Measurements from ENCODE around the gene TAP1. TPM values are rescaled to one million over a fixed set of nuclear protein-coding genes. Genes with fewer than 3 reads are reported as not detected.

The TAP1 gene
- total and polyA plus RNA-seq, 2 of the 8 experiments (the other 6 are each of a cell fraction or from before 2014, with no cell fraction given) = 16.8 to 22.0 TPM

DNA sequence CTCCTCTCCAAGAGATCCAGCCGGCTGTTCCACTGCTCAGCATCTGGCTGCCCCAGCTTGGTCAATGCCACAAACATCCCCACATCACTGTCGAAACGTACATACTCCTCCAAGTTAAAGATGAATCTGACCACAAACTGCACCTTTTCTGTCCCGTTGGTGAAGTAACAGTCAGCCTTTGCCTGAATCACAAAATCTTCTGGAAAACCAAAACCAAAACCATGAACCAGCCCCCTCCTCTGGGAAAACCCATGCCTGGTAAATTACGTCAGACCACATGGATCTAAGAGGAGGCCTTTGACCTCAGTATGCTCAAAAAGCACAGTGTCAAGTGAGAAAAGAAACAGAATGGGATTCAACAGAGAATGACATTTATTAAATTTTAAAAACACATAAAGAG is 38.4 kb downstream of the TAP1 start:
- no peak overlapping the region for H3K14ac ChIP-seq (ENCODE audit: insufficient read length)
- H3K4ac ChIP-seq (replicated peaks; ENCODE audit: insufficient read length, low read depth, low read length) = no peak overlapping the region
- WGBS, 2 experiments (ENCODE audit: extremely low coverage in 1 of 2, insufficient coverage in 1 of 2, insufficient read length in 1 of 2, insufficient replicate concordance in 2 of 2, low coverage in 1 of 2, low lambda C conversion rate in 2 of 2, missing lambda C conversion rate in 1 of 2) = 87% methylated on average over 5 of the region's 5 CpGs; no CpG with 5 or more reads in 1 of the 2 experiments
- FAIRE-seq = no peak
- no peak overlapping the region for H2BK5ac ChIP-seq (ENCODE audit: low read depth, low read length)
- no peaks in the 10 kb centered on the region for H3K23me2 ChIP-seq (ENCODE audit: low read depth, low read length)
- H3K9me3 ChIP-seq (ENCODE audit: insufficient read depth in 2 of 2, low read depth in 1 of 2, low read length in 1 of 2) = no peaks in the 10 kb centered on the region
- H2BK15ac ChIP-seq (ENCODE audit: low read length) = no peak overlapping the region
- H3K4me2 ChIP-seq (ENCODE audit: insufficient read depth in 1 of 2, low read depth in 2 of 2, low read length in 2 of 2) = no peak overlapping the region
- no peak overlapping the region for H4K91ac ChIP-seq (replicated peaks; ENCODE audit: insufficient read length, low read length)
- H2BK20ac ChIP-seq (ENCODE audit: low read length) = no peak overlapping the region
- no peak overlapping the region for H3K9ac ChIP-seq (replicated peaks in 1 of 4; ENCODE audit: extremely low read depth in 1 of 4, low read depth in 3 of 4, low read length in 3 of 4)
- H3K56ac ChIP-seq (replicated peaks; ENCODE audit: insufficient read length, low read depth, low read length) = no peak overlapping the region
- no peak overlapping the region for H4K8ac ChIP-seq (ENCODE audit: extremely low read depth, insufficient read depth, low read length)
- DNase-seq (ENCODE audit: low read depth in 1 of 2, low spot score in 2 of 2) = no peak
- no peaks in the 10 kb centered on the region for H3K27me3 ChIP-seq (replicated peaks in 1 of 4; ENCODE audit: control insufficient read depth in 3 of 4, extremely low read depth in 1 of 4, insufficient read depth in 3 of 4, low read length in 3 of 4)
- CTCF ChIA-PET (ENCODE audit: partially characterized antibody) = interaction anchor here (1.6 kb wide), 1 partner anchor 53 kb away, joined by 8 read pairs; no protein-coding TSS in a partner anchor
- no peak overlapping the region for H2AK5ac ChIP-seq (ENCODE audit: low read depth, low read length)
- no peaks in the 10 kb centered on the region for H3K79me2 ChIP-seq (ENCODE audit: control insufficient read depth in 1 of 2, insufficient read depth in 2 of 2, low read length in 2 of 2)
- POLR2A ChIA-PET (ENCODE audit: partially characterized antibody) = no interaction called here
- no peak overlapping the region for H2AFZ ChIP-seq (ENCODE audit: low read length)
- no peak overlapping the region for H3K23ac ChIP-seq (ENCODE audit: insufficient read length)
- no peaks in the 10 kb centered on the region for H3K36me3 ChIP-seq (ENCODE audit: control insufficient read depth in 2 of 4, insufficient read depth in 4 of 4, low read length in 3 of 4)
- H3K4me1 ChIP-seq (replicated peaks in 1 of 4; ENCODE audit: control insufficient read depth in 3 of 4, insufficient read depth in 4 of 4, low read length in 3 of 4) = no peaks in the 10 kb centered on the region
- H2BK12ac ChIP-seq (ENCODE audit: low read depth, low read length) = no peak overlapping the region
- no peak overlapping the region for H4K5ac ChIP-seq (ENCODE audit: insufficient read length, low read depth, low read length)
- no peak overlapping the region for H3K27ac ChIP-seq (ENCODE audit: low read depth, low read length)
- H3K4me3 ChIP-seq (ENCODE audit: extremely low read depth in 1 of 4, insufficient read depth in 2 of 4, low read depth in 3 of 4, low read length in 4 of 4) = no peak overlapping the region
- H3K79me1 ChIP-seq (ENCODE audit: low read depth, low read length) = no peaks in the 10 kb centered on the region
- H2BK120ac ChIP-seq (replicated peaks; ENCODE audit: low read depth, low read length) = no peak overlapping the region
- no peak overlapping the region for H3K18ac ChIP-seq (ENCODE audit: extremely low read depth, low read length)
- no peaks in the 10 kb centered on the region for H4K20me1 ChIP-seq (replicated peaks in 1 of 2; ENCODE audit: control insufficient read depth in 1 of 2, insufficient read depth in 2 of 2, low read length in 2 of 2)
- TF ChIP-seq TCF12 (IDR thresholded peaks at IDR 0.05; ENCODE audit: low read depth, low read length) = no peak
- no peak for TF ChIP-seq BCL11A (IDR thresholded peaks at IDR 0.05; ENCODE audit: low read depth in 2 of 2, low read length in 2 of 2)
- no peak for TF ChIP-seq CBX5 (IDR thresholded peaks at IDR 0.05; ENCODE audit: low read depth, low read length)
- no peak for TF ChIP-seq SIN3A (conservative IDR thresholded peaks at IDR 0.05 in 1 of 2, IDR thresholded peaks at IDR 0.05 in 1 of 2; ENCODE audit: low read depth in 1 of 2, low read length in 2 of 2)
- no peak for TF ChIP-seq GTF2F1 (IDR thresholded peaks at IDR 0.05; ENCODE audit: borderline replicate concordance, low read depth, low read length)
- no peak for TF ChIP-seq TAF7 (optimal IDR thresholded peaks at IDR 0.05; ENCODE audit: borderline replicate concordance, low read depth, low read length)
- no peak for TF ChIP-seq SP2 (IDR thresholded peaks at IDR 0.05; ENCODE audit: low read length)
- no peak for TF ChIP-seq TAF1 (IDR thresholded peaks at IDR 0.05; ENCODE audit: low read depth, low read length)
- no peak for TF ChIP-seq KDM1A (IDR thresholded peaks at IDR 0.05; ENCODE audit: borderline replicate concordance, low read length)
- TF ChIP-seq EZH2 (IDR thresholded peaks at IDR 0.05; ENCODE audit: low read depth, low read length, severe bottlenecking) = no peak
- no peak for TF ChIP-seq SRF (IDR thresholded peaks at IDR 0.05; ENCODE audit: low read depth, low read length)
- TF ChIP-seq KDM4A (IDR thresholded peaks at IDR 0.05; ENCODE audit: low read depth, low read length, severe bottlenecking) = no peak
- no peak for TF ChIP-seq SAP30 (IDR thresholded peaks at IDR 0.05; ENCODE audit: insufficient read depth, insufficient replicate concordance, low read length)
- no peak for TF ChIP-seq ASH2L (IDR thresholded peaks at IDR 0.05; ENCODE audit: low read length)
- no peak for TF ChIP-seq SUZ12 (IDR thresholded peaks at IDR 0.05; ENCODE audit: low read length)

Measured in H1 (cell line).